NCI-H524 (cell line): ENCODE data around the gene DENND6A.
"Not testable (repeated sequence)": the region's sequence is repeated elsewhere in the genome, so short reads cannot be mapped to it uniquely, and the experiment has no call there.

Experiments used
- DNase-seq, 2 experiments: peaks; one replicate each; lab custom pipeline; 2025; lab: John Stamatoyannopoulos, UW

The DENND6A gene, protein sequence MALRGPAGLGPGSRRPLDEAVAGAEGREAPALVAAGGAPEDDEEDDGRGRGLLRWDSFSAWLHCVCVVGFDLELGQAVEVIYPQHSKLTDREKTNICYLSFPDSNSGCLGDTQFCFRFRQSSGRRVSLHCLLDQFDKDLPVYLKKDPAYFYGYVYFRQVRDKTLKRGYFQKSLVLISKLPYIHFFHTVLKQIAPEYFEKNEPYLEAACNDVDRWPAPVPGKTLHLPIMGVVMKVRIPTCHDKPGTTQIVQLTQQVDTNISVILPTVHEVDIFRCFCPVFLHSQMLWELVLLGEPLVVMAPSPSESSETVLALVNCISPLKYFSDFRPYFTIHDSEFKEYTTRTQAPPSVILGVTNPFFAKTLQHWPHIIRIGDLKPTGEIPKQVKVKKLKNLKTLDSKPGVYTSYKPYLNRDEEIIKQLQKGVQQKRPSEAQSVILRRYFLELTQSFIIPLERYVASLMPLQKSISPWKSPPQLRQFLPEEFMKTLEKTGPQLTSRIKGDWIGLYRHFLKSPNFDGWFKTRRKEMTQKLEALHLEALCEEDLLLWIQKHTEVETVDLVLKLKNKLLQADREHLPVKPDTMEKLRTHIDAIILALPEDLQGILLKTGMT

DNA sequence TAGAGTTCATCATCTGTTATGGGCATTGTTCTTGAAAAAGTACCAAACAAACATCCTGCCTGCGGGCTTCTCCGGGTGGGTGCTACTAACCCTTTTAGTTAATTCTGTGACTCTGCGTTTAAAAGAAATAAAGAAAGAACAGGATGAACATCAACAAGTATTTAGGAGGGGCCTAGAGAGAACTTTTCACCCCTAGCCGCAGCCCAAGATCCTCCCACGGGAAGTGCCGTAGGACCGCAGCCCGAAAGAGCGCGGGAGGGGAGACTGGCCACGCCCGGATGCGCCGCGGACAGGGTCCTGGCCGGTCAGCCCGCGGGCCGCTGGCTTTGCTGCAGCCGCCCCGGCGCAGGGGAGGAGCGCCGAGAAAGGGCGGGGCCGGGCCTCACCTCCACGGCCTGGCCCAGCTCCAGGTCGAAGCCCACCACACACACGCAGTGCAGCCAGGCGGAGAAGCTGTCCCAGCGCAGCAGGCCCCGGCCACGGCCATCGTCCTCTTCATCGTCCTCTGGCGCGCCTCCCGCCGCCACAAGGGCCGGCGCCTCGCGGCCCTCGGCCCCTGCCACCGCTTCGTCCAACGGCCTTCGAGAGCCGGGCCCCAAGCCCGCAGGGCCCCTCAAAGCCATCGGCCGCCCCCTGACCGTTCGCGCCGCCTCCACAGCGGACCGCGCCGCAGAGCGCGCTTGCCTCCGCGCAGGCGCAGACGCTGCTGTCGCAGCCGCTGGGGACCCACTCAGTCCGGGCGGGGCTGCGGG, at the start of gene DENND6A:
DENND6A (minus strand) TSS at position 682 of the 752 bp plus-strand sequence; CDS start at position 623, 59 bp downstream.
- DNase-seq: peak; percentile 86 to 93

DNA sequence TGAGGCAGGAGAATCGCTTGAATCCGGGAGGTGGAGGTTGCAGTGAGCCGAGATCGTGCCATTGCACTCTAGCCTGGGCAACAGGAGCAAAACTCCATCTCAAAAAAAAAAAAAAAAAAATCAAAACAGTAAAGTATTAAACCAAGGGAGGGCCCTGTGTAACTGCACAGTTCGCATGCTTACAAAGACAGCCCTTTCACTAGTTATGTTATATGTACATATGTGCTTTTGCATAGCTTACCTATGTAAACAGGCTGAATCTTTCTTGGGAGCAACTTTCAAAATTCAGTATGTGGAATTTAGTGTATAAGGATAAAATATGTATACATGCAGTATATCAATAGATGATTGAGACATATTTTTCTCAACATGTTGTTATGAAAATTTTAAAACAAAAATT, 47.1 kb upstream of the DENND6A start:
- no peak for DNase-seq

DNA sequence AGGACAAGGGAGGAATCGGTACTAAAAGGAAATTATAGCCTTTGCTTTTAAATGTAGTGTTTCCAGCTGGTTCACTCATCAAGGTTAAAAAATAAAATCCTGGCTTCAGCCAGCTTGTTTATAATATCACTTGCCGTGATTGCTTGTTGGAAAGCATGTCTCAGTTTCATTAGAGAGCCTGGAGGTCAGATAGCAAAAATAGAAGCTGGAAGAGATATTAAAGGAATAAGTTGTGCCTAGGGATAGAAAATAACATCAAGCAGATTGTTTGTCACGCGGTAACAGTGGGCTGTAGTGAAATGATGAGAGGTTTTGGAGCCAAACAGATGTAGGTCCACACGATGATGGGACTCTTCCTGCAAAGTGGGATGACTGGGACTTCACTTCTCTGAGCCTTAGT, 45.5 kb upstream of the DENND6A start:
- no peak for DNase-seq

DNA sequence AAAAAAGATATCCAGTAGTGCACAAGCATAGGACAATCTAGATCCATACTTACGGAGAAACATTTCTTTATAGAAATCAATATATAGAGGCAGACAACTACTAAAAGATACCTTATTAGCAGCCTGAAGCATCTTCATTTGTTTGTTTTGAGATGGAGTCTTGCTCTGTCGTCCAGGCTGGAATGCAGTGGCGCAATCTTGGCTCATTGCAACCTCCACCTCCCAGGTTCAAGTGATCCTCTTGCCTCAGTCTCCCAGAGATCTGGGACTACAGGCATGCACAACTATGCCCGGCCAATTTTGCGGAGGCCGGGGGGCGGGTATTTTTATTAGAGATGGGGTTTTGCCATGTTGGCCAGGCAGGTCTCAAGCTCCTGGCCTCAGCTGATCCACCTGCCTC, 45.0 kb upstream of the DENND6A start:
- no peak for DNase-seq

DNA sequence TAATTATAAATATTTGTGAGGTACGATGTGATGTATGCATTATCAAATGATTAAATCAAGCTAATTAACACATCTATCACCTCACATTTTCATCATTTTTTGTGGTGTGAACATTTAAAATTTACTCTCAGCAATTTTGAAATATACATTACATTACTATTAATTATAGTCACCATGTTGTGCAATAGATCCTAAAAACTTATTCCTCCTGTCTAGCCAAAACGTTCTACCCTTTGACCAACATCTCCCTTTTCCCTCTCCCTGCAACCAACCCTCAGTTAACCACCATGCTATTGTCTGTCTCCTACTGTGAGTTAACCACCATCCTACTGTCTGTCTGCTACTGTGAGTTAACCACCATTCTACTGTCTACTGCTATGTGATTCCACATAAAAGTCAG, 42.5 kb upstream of the DENND6A start:
- no peak for DNase-seq

DNA sequence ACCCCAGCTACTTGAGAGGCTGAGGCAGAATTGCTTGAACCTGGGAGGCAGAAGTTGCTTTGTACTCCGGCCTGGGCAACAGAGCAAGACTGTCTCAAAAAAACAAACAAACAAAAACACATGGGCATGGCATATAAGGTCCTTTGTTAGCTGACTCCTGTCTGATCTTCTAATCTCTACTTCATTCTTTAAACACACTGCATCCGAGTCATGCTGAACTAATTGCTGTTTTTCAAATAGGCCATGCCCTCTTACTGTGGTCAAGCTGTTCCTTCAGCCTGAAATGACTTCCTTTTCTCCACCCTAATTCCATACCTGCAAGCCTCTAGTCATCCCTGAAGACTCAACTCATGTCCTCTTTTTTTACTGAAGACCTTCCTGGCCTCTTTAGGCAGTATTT, 40.9 kb upstream of the DENND6A start:
- no peak for DNase-seq

DNA sequence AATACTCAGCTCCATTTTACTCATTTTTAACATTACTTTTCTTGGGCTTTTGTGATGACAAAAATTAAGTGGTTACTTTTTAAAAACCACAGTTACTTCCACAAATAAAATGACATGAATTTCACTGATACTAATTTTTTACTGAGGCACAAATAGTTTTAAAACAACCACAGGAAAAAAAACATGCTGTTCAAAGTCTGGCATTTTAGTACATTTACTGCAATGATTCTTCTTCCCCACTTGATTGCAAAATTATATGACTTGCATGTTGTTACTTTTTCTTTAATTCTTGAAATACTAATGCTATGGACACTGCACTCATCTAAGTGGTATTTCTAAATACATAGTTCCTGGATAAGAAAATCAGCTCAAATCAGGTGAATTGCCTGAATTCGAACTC, 38.4 kb upstream of the DENND6A start:
- DNase-seq: no peak

DNA sequence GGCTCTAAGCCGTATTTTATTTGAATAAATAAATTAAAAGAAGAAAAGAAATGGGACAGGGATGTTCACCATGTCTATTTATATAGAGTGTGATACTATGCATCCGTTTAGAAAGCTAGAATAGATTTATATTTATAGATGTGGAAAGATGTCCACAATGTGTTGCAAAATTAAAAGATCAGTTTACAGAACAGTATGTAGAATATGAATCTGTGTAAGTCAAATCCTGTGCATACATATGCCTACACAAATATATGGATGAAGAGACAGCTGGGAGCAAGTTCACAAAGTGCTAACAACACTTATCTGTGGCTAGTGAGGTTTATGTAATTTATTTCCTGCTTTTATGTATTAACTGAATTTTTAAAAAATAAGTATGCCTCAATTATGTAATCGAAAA, 37.8 kb upstream of the DENND6A start:
- no peak for DNase-seq

DNA sequence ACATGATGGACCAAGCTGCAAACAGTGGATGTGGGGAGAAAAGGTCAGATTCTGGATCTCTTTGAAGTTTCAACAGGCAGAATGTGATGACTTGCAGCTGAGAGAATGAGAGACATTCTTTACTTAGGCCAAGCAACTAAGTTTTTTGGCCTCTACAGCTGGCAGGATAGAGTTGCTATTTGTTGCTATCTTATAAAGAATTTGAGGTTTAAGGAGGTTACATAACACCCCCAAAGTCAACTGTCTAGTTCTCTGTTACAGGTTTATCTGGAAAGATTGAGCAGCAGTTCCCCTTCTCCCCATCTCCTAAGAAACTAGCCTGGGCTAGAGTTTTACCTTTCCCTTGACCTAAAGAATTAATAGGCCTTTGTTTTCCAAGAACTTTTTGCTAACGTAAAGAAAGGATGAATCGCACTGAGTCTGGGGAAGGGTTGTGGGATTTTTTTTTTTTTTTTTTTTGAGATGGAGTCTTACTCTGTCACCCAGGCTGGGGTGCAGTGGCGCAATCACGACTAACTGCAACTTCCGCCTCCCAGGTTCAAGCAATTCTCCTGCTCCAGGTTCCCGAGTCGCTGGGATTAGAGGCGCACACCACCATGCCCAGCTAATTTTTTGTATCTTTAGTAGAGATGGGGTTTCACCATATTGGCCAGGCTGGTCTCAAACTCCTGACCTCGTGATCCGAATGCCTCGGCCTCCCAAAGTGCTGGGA, 36.6 kb upstream of the DENND6A start:
- DNase-seq: no peak

DNA sequence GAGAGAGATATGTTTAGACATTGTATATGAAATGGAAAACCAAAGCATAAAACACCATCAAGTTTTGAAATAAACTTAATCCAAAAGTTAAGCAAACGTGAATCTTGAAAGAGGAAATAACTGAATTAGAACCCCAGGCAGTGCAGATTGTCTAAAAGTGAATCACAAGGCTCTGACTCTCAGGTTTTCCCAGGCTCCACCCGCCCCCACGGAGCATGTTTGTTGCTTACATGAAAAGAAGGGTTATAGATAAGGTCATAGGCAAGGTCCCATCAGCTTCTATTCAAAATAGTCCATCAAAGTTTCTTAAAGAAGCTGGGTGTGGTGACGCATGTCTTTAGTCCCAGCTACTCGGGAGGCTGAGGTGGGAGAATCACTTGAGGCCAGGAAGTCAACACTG, 34.2 kb upstream of the DENND6A start:
- DNase-seq: no peak

DNA sequence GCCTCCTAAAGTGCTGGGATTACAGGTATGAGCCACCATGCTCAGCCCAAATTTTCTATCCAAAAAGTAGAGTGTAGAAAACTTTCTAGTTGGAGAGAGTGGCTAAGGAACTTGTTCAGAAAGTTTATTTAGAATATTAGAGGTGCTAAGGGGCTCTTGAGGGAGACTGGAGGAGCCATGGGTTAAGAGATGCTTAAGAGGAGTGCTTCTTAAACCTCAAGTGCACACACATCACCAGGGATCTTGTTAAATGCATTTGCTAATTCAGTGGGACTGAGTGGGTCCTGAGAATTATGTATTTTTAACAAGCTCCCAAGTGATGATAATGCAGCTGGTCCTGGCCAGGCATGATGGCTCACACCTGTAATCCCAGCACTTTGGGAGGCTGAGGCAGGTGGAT, 33.5 kb upstream of the DENND6A start:
- peak; percentile 17 to 32 for DNase-seq

DNA sequence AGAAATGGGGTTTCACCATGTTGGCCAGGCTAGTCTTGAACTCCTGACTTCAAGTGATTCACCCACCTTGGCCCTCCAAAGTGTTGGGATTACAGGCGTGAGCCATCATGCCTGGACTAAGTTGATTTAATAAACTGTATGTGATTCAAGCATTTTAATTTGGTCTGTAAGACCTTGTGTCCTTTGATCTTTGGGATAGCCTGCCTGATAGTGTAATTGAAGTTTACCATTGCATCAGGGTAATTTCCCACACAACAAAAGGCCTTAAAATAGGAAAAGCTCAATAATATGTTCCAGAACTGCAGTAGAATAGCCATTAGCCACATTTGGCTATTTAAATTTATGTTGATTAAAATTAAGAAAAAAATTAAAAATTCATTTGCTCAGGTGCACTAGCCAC, 25.2 kb upstream of the DENND6A start:
- DNase-seq: no peak

DNA sequence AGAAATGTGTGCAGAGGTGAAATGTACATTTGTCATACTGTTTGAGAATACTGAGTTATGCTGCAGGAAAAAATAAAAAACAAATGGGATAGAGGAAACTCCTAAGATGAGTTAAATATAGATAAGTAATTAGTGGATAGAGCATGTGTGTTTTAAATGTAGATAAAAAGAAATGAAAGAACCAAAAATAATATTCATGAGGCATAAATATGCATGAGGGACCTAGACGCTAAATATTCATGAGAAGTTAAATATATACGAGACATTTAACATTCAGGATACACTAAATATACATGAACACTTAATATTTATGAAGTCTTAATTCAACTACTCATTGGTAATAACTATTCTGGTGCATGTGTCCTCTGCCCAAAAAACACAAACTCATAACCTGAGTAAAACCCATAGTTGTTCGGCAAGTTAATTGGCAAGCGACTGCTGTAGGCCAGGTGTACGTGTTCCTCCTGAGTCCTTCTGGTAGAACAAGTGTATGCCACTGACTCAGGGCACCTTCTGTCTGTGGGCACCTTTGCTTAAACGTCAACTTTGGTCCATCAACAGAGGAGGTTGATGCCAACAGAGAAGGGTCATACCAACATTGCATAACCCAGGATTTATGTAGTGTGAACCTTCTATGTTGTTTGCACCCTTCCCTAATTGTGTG, 24.5 kb upstream of the DENND6A start:
- DNase-seq: no peak

DNA sequence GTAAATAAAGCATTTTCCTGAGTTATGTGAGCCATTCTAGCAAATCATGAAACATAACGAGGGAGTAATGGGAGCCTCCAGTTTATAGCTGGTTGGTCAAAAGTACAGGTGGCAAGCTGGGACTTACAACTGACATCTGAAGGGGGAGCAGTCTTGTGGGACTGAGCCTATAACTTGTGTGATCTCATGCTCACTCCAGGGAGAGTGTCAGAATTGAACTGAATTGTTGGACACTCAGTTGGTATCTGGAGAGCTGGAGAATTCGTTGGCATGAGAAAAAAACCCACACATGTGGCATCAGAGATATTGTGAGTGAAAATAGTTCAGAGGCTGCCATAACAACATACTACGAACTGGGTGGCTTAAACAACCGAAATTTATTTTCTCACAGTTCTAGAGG, 22.8 kb upstream of the DENND6A start:
- DNase-seq: no peak

DNA sequence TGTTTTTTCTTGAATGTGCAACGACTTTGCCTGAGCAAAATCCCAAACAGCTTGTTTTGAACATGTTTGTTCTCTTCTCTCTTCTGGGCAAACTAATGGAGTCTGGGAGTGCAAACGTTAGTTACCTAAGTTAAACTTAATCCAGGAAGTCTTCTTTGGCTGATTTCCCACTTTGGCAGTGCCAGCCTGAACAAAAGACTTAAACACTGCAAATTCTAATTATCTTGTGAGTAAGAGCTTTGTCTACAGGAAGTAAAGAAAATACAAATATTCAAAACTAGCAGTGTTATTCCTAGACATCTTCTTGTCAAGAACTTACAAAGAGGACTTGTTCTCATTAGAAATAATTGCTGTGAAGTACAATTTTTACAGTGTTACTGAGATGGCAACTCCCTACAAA, 16.7 kb upstream of the DENND6A start:
- DNase-seq: no peak

DNA sequence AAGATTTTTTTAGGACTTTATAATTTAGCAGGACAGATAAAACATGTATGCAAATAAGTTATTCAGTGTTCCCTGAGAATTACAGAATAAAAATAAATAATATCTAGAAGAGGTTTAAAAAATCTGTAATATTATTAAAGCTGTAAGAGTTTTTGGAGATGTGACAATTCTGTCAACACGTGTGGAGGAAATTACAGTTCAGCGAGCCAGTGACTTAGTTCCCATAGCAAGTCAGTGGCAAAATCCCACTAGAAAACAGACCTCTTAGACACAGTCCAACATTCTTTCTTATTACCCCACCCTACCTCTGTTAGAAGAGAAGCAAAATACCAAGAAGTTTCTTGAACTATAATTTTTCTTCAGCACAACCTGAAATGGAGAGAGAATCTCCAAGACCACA, 16.2 kb upstream of the DENND6A start:
- no peak for DNase-seq

DNA sequence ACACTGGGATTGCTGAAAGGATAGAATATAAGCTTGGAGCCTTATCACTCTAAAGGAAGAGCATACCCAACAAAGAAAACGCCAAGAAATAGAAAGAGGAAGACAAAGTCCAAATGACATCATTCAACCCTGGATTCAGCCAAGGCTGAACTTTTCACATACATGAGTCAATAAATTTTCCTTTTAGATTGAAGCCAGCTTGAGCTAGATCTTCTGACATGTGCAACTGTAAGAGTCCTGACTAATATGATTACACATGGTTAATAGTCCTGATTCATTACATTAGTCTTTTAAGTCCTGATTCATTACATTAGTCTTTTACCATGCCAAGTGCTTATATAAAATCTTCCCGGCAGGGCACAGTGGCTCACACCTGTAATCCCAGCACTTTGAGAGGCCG, 13.6 kb upstream of the DENND6A start:
- no peak for DNase-seq

DNA sequence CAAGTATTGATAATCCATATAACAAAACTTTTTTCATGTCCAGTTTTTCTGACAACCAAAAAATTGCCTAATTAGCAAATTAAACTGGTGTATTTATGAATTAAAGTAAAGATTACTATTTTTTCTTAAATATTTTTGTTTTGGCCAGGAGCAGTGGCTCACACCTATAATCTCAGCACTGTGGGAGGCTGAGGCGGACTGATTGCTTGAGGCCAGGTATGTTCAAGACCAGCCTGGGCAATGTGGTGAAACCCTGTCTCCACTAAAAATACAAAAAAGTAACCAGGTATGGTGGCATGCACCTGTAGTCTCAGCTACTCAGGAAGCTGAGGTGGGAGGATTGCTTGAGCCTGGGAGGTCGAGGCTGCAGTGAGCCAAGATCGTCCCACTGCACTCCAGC, 12.5 kb upstream of the DENND6A start:
- DNase-seq: not testable (repeated sequence)

DNA sequence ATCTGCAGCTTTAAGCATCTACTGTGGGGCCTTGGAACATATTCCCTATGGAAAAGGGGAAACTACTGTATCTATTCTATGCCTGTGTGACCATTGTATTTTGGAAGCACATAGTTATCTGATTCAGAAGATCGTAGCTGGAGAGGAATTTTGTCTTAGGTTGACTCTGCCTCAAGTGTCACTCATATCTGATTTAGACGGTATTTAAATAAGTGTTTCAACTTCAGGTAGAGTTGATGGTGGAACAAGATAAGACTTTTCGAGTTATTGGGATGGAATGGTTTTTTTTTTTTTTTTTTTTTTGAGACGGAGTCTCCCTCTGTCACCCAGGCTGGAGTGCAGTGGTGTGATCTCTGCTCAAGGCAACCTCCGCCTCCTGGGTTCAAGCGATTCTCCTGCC, 8.9 kb upstream of the DENND6A start:
- DNase-seq: no peak

DNA sequence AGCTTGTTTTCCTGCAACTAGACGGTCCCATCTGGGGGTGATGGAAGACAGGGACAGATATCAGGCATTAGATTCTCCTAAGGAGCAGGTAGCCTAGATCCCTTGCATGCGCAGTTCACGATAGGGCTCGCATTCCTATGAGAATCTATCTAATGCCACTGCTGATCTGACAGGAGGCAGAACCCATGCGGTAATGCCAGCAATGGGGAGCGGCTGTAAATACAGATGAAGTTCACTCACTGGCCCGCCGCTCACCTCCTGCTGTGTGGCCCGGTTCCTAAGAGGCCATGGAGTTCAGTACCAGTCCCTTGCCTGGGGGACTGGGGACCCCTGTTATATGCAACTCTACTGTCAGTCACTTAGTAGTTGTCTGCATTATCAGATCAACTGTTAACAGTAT, 7.9 kb upstream of the DENND6A start:
- no peak for DNase-seq

DNA sequence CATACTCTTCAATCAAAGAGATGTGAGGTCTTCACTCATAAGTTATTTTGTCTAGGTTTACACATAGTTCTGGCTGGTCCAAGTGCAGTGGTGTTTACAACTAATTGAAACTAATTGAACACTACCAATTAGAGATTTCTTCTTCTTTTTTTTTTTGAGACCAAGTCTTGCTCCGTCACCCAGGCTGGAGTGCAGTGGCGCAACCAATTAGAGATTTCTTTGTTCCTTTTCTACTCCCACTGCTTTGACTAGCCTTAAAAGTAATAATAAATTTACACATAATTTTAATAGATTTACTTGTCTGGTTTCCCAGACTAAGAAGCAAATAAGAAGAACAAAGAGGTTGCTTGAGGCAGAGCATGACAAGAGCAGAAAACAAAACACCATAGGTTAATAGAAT, 6.7 kb upstream of the DENND6A start:
- no peak for DNase-seq

DNA sequence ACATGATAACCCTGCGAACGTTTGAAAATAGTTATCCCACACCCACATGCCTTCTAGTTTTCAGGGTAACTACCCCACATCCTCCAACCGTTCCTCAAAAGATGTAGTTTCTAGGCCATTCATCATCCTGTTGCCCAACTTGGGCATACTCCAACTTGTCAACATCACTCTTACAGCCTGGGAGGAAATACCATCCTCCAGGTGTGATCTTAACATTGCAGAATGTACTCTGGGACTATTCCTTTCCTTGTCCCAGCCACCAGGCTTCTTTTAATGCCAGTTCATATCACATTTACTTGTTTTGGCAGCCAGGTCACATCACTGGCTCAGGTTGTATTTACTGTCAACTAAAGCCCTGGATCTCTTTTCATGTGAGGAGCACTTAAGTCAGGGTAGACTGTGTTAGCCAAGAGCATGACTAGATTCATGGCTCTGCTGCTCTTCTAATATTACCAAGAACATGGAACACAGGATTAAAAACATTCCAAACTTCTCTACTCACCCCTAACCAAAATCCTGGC, 4.0 kb upstream of the DENND6A start:
- no peak for DNase-seq
